ENCODE data around the gene DLGAP4. TPM values are rescaled to one million over a fixed set of nuclear protein-coding genes. Genes with fewer than 3 reads are reported as not detected.
A peak's percentile ranks its signal among the peaks of the same experiment; 100 is the strongest.
"Not testable (repeated sequence)": the region's sequence is repeated elsewhere in the genome, so short reads cannot be mapped to it uniquely, and the experiment has no call there.

Gene DLGAP4
- total and polyA plus RNA-seq, 2 donors = 17.2 to 61.3 TPM

GRCh38 chr20:36473164-36473563, 167.0 kb downstream of the DLGAP4 start:
- no peak for DNase-seq (ENCODE audit: extremely low spot score)
- H3K36me3 ChIP-seq (ENCODE audit: insufficient read depth) = no peaks in the 10 kb centered on the region
- 61% methylated on average over 2 of the region's 2 CpGs for WGBS
- peak overlapping the region; percentile 54 for H3K27ac ChIP-seq (ENCODE audit: low read depth)
- H3K4me1 ChIP-seq (ENCODE audit: insufficient read depth) = no peaks in the 10 kb centered on the region
- no peak overlapping the region for H3K4me3 ChIP-seq (ENCODE audit: low read depth, low read length)

GRCh38 chr20:36474563-36474962, 168.4 kb downstream of the DLGAP4 start:
- Histone ChIP-seq H3K27ac (ENCODE audit: low read depth) (no peak overlapping the region), H3K36me3 (ENCODE audit: insufficient read depth) (no peaks in the 10 kb centered on the region), H3K4me3 (ENCODE audit: low read depth, low read length) (no peak overlapping the region), H3K4me1 (ENCODE audit: insufficient read depth) (no peaks in the 10 kb centered on the region)
- 14% methylated on average over 1 of the region's 1 CpG for WGBS
- no peak for DNase-seq (ENCODE audit: extremely low spot score)

DNA sequence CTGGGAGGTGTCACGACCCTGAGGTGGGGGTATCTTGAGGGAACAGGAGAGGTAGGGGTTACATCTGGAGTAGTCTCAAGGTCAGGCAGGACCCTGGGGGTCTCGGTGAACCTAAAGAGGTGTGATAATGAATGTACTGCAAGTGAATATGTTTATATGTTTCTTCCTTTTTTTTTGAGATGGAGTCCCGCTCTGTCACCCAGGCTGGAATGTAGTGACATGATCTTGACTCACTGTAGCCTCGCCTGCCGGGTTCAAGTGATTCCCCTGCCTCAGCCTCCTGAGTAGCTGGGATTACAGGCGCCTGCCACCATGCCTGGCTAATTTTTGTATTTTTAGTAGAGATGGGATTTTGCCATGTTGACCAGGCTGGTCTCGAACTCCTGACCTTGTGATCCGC, 168.9 kb downstream of the DLGAP4 start:
- not testable (repeated sequence) for H3K4me1 ChIP-seq (ENCODE audit: insufficient read depth); H3K4me3 ChIP-seq (ENCODE audit: low read depth, low read length); H3K36me3 ChIP-seq (ENCODE audit: insufficient read depth); H3K27ac ChIP-seq (ENCODE audit: low read depth); DNase-seq (ENCODE audit: extremely low spot score)
- 84% methylated on average over 8 of the region's 8 CpGs for WGBS

- H3K4me1 ChIP-seq (ENCODE audit: insufficient read depth) = no peaks in the 10 kb centered on the region
- no peak overlapping the region for H3K27ac ChIP-seq (ENCODE audit: low read depth)
- no peaks in the 10 kb centered on the region for H3K36me3 ChIP-seq (ENCODE audit: insufficient read depth)
- DNase-seq (ENCODE audit: extremely low spot score) = no peak
- H3K4me3 ChIP-seq (ENCODE audit: low read depth, low read length) = no peak overlapping the region
- 93% methylated on average over 1 of the region's 1 CpG for WGBS
Measured at GRCh38 chr20:36477475-36477874, 171.3 kb downstream of the DLGAP4 start.

DNA sequence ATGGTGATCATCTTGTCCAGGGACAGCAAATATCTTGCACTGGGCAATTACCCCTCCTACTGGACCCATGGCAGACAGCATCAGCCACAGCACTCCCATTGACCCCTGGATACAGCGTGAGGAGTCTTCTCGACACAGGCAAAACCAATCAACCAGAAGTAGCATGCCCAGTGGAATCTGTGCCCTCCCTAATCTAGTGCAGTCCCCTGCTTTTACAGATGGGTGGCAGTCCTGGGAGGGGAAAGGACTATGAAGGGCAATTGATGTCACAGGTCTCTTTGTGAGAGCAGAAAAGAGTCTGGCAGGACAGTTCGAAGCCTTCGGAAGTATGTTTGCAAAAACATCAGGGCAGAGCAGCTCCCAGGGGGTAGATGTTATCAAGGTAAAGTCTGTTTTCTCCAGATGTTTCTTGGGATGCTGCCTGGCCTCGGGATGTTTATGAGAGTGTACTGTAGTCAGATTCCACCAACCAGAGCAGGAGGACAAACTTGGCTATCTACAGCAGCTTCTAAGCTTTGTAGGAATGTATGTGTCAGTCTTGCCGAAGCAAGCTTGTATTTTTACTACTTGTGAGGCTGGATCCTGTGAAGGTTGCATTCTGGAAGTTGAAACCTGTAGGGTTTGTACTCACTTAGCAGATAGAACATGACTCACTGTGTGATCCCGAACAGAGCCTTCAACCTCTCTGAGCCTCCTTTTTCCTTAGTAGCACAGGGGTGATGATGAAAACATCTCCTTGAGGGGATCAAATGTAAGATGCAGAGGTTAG, 172.2 kb downstream of the DLGAP4 start:
- DNase-seq (ENCODE audit: extremely low spot score) = no peak
- H3K4me3 ChIP-seq (ENCODE audit: low read depth, low read length) = no peak overlapping the region
- no peaks in the 10 kb centered on the region for H3K36me3 ChIP-seq (ENCODE audit: insufficient read depth)
- H3K27ac ChIP-seq (ENCODE audit: low read depth) = no peak overlapping the region
- 66% methylated on average over 7 of the region's 7 CpGs for WGBS
- H3K4me1 ChIP-seq (ENCODE audit: insufficient read depth) = no peaks in the 10 kb centered on the region

GRCh38 chr20:36479938-36480337, 173.8 kb downstream of the DLGAP4 start:
- Histone ChIP-seq H3K4me1 (ENCODE audit: insufficient read depth) (no peaks in the 10 kb centered on the region), H3K4me3 (ENCODE audit: low read depth, low read length) (no peak overlapping the region), H3K27ac (ENCODE audit: low read depth) (no peak overlapping the region), H3K36me3 (ENCODE audit: insufficient read depth) (no peaks in the 10 kb centered on the region)
- no peak for DNase-seq (ENCODE audit: extremely low spot score)
- 88% methylated on average over 2 of the region's 2 CpGs for WGBS

DNA sequence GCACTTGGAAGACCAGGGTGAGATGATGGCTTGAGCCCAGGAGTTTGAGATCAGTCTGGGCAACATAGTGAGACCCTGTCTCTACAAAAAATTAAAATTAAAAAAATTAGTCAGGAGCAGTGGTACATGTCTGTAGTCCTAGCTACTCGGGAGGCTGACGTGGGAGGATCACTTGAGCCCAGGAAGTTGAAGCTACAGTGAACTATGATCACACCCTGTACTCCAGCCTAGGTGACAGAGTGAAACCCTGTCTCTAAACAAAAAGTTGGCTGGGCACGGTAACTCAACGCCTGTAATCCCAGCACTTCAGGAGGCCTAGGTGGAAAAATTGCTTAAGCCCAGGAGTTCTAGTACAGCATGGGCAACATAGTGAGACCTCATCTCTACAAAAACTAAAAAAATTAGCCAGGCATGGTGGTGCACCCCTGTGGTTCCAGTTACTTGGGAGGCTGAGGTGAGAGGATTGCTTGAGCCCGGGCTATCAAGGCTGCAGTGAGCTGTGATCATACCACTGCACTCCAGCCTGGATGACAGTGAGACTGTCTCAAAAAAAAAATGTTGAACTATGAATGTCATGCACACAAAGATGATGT, 174.4 kb downstream of the DLGAP4 start:
- Histone ChIP-seq H3K4me3 (ENCODE audit: low read depth, low read length) (no peak overlapping the region), H3K27ac (ENCODE audit: low read depth) (no peak overlapping the region), H3K4me1 (ENCODE audit: insufficient read depth) (no peaks in the 10 kb centered on the region), H3K36me3 (ENCODE audit: insufficient read depth) (no peaks in the 10 kb centered on the region)
- 72% methylated on average over 5 of the region's 5 CpGs for WGBS
- DNase-seq (ENCODE audit: extremely low spot score) = no peak

DNA sequence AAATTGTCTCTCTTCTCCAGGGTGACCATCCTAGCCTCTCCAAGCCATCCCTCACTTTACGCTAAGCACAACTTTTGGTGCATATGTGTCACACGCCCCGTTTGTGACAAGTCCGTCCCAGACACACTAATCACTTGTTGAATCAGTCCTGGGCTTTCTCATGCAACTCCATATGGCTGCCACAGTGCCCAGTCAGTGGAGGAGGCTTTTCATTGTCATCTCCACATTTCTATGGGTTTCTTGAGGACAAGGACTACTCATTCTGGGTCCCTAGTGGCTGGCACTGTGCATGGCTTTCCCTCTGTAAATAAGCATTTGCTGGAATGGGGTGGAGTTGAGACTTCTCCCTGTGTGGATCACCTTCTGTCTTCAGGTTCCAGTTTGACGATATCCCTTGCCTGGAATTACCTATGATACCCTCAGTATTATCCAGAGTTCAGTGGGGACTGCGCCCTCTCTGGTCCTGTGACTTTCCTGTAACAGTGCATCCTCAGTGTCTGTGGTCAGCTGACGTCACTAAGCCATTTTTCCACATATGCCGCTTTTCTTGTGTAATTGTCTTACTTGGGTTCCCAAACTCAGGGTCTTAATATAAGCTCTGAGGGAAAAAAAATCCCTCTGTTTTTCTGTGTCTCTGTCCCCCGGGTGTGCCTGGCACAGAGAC, 175.4 kb downstream of the DLGAP4 start:
- 81% methylated on average over 9 of the region's 9 CpGs for WGBS
- Histone ChIP-seq H3K27ac (ENCODE audit: low read depth) (no peak overlapping the region), H3K36me3 (ENCODE audit: insufficient read depth) (no peaks in the 10 kb centered on the region), H3K4me1 (ENCODE audit: insufficient read depth) (no peaks in the 10 kb centered on the region), H3K4me3 (ENCODE audit: low read depth, low read length) (no peak overlapping the region)
- DNase-seq (ENCODE audit: extremely low spot score) = no peak

GRCh38 chr20:36482044-36482473, 175.9 kb downstream of the DLGAP4 start:
- no peaks in the 10 kb centered on the region for H3K4me1 ChIP-seq (ENCODE audit: insufficient read depth)
- WGBS = 60% methylated on average over 8 of the region's 8 CpGs
- no peak for DNase-seq (ENCODE audit: extremely low spot score)
- H3K36me3 ChIP-seq (ENCODE audit: insufficient read depth) = no peaks in the 10 kb centered on the region
- no peak overlapping the region for H3K4me3 ChIP-seq (ENCODE audit: low read depth, low read length)
- H3K27ac ChIP-seq (ENCODE audit: low read depth) = no peak overlapping the region

- H3K36me3 ChIP-seq (ENCODE audit: insufficient read depth) = no peaks in the 10 kb centered on the region
- no peak overlapping the region for H3K4me3 ChIP-seq (ENCODE audit: low read depth, low read length)
- H3K4me1 ChIP-seq (ENCODE audit: insufficient read depth) = no peaks in the 10 kb centered on the region
- WGBS = 82% methylated on average over 5 of the region's 5 CpGs
- no peak for DNase-seq (ENCODE audit: extremely low spot score)
- no peak overlapping the region for H3K27ac ChIP-seq (ENCODE audit: low read depth)
Measured at GRCh38 chr20:36483209-36483918, 177.2 kb downstream of the DLGAP4 start.

DNA sequence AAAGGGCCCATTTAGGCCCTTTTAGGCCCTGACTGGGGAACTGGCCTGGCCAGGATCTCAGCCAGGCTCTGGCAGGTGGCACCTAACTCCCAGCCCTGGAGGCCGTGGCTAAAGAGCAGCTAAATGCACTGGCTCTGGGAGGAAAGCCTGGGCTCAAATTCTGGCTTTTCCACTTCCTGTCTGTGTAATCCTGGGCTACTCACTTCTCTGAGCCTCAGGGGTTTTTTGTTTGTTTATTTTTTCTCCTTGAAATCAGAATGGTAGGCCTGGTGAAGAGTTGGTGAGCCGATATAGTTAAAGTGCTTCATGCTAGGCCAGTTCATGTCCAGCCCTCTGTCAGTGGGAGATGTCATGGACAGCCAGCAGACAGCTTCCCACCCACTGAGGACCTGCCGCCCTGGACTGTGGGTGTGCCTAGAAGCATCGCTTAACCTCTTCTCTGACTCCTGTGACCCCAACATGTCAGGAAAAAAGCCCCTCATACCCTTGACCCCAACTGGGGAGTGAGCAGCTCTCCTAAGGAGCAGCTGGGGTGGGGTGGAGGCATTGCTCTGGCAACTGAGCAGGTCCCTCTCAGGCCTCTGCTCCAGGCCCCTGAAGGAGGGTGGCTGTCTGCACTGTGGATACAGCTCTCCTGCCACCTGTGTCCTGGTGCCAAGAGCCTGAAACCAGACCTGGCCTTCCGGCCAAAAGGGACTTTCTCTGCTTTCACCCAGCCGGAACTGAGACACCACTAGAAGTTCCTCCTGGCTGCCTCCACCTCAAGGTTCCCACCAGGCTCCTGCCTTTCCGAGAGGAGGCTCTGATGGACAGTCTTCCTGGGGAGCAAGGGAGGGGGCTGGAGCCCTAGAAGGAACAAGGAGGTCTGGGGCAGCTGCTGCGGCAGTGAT, 178.0 kb downstream of the DLGAP4 start:
- 48% methylated on average over 8 of the region's 8 CpGs for WGBS
- Histone ChIP-seq H3K4me3 (ENCODE audit: low read depth, low read length) (no peak overlapping the region), H3K36me3 (ENCODE audit: insufficient read depth) (no peaks in the 10 kb centered on the region), H3K4me1 (ENCODE audit: insufficient read depth) (no peaks in the 10 kb centered on the region), H3K27ac (ENCODE audit: low read depth) (no peak overlapping the region)
- no peak for DNase-seq (ENCODE audit: extremely low spot score)

GRCh38 chr20:36485286-36485685, 179.1 kb downstream of the DLGAP4 start:
- no peaks in the 10 kb centered on the region for H3K4me1 ChIP-seq (ENCODE audit: insufficient read depth)
- no peak for DNase-seq (ENCODE audit: extremely low spot score)
- WGBS = 91% methylated on average over 3 of the region's 3 CpGs
- H3K4me3 ChIP-seq (ENCODE audit: low read depth, low read length) = no peak overlapping the region
- no peak overlapping the region for H3K27ac ChIP-seq (ENCODE audit: low read depth)
- no peaks in the 10 kb centered on the region for H3K36me3 ChIP-seq (ENCODE audit: insufficient read depth)

DNA sequence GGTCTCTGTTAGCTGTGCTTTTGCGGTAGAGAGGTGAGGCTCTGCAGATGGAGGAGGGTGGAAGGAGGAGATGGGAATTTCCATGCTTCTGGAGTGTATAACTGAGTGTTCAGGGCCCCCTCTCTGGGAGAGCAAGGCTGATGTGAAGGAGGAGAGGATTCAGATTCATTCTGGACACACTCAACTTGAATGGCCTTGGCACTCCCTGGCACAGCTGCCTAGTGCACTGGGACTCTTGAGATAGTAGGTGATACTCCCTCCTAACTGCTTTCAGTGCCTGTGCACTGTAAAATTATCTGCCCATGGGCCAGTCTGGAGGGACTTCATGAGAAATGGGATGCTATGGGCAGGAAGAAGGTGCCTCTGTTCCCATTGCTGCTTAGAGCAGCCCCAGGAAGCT, 180.9 kb downstream of the DLGAP4 start:
- WGBS = 90% methylated on average over 1 of the region's 1 CpG
- no peak for DNase-seq (ENCODE audit: extremely low spot score)
- no peaks in the 10 kb centered on the region for H3K36me3 ChIP-seq (ENCODE audit: insufficient read depth)
- no peaks in the 10 kb centered on the region for H3K4me1 ChIP-seq (ENCODE audit: insufficient read depth)
- no peak overlapping the region for H3K4me3 ChIP-seq (ENCODE audit: low read depth, low read length)
- H3K27ac ChIP-seq (ENCODE audit: low read depth) = no peak overlapping the region

Data from urinary bladder (tissue), 4 donors.